Measurements from ENCODE around the gene FOXO6. TPM values are rescaled to one million over a fixed set of nuclear protein-coding genes. Genes with fewer than 3 reads are reported as not detected.

FOXO6 gene
- total and polyA plus RNA-seq, 10 of the 15 experiments (the other 5 are each of a cell fraction or from before 2014, with no cell fraction given) = 0.37 TPM; not detected in 9

GRCh38 chr1:41328780-41329640, 32.2 kb upstream of the FOXO6 start:
- no TSS peak for BruUV-seq (replicated peaks)
- H2AFZ ChIP-seq (ENCODE audit: control insufficient read depth, low read depth, low read length) = no peak overlapping the region
- H3K4me3 ChIP-seq = no peak overlapping the region
- SMC1A ChIA-PET (ENCODE audit: uncharacterized antibody, unreplicated experiment) = no interaction called here
- CTCF ChIA-PET = interaction anchor here (3.5 kb wide), 1 partner anchor 89 kb away, joined by 18 read pairs; no protein-coding TSS in a partner anchor
- H4K20me1 ChIP-seq (ENCODE audit: control insufficient read depth, insufficient read depth) = no peaks in the 10 kb centered on the region
- H3K9me3 ChIP-seq (replicated peaks; ENCODE audit: control insufficient read depth, insufficient read depth, low read length) = no peaks in the 10 kb centered on the region
- no peak for ATAC-seq
- no peak for FAIRE-seq
- TF ChIP-seq FOXK2 (IDR thresholded peaks at IDR 0.05) (no peak), ETV6 (conservative IDR thresholded peaks at IDR 0.05 in 1 of 2, IDR thresholded peaks at IDR 0.05 in 1 of 2; ENCODE audit: borderline replicate concordance in 1 of 2, low read depth in 1 of 2) (no peak), PKNOX1 (IDR thresholded peaks at IDR 0.05) (no peak), CUX1 (IDR thresholded peaks at IDR 0.05; ENCODE audit: insufficient replicate concordance, low read depth, low read length) (no peak), EGR1 (IDR thresholded peaks at IDR 0.05; ENCODE audit: borderline replicate concordance in 1 of 2, low read depth in 2 of 2, low read length in 2 of 2) (no peak), IRF5 (IDR thresholded peaks at IDR 0.05; ENCODE audit: borderline replicate concordance) (no peak), SMAD1 (IDR thresholded peaks at IDR 0.05; ENCODE audit: low read depth, partially characterized antibody) (no peak)
- no peak overlapping the region for H3K9ac ChIP-seq (ENCODE audit: control insufficient read depth, insufficient read depth, low read length)
- in situ Hi-C loops (cut with MboI) (loop anchor here (5.0 kb wide), 1 partner anchor 83 kb away; no protein-coding TSS in a partner anchor), intact Hi-C loops (cut with micrococcal nuclease; ENCODE audit: unreplicated experiment) (no loop called here)
- DNase-seq (ENCODE audit: low read depth, low spot score) = no peak
- H3K79me2 ChIP-seq (ENCODE audit: control insufficient read depth, insufficient read depth, low read length) = no peaks in the 10 kb centered on the region
- H3K4me1 ChIP-seq (ENCODE audit: control insufficient read depth, insufficient read depth, low read length) = no peaks in the 10 kb centered on the region
- RAD21 ChIA-PET (ENCODE audit: unreplicated experiment) = no interaction called here
- H3K36me3 ChIP-seq (ENCODE audit: control insufficient read depth in 2 of 2, insufficient read depth in 2 of 2, low read length in 1 of 2) = no peaks in the 10 kb centered on the region
- H3K27ac ChIP-seq (ENCODE audit: control insufficient read depth, insufficient read depth) = no peak overlapping the region
- H3K27me3 ChIP-seq (replicated peaks in 1 of 2; ENCODE audit: control insufficient read depth in 2 of 2, insufficient read depth in 2 of 2, low read length in 1 of 2) = no peaks in the 10 kb centered on the region
- 14% methylated on average over 6 of the region's 6 CpGs for WGBS (ENCODE audit: insufficient coverage, insufficient replicate concordance, low lambda C conversion rate, missing lambda C conversion rate)
- POLR2A ChIA-PET = no interaction called here
- H3K4me2 ChIP-seq (ENCODE audit: control insufficient read depth, insufficient read depth) = no peak overlapping the region
